GM12874 (cell line): Measurements from ENCODE around the gene RNF213.

ENCODE experiments used
- CTCF ChIP-seq: IDR thresholded peaks from 2 replicates; pipeline ENCODE4 v1.5.1; 2011; ENCODE audit warnings: low read depth, mild to moderate bottlenecking, control low read depth, low read length, moderate library complexity; ENCODE audit not compliant: insufficient read depth

Gene RNF213

DNA sequence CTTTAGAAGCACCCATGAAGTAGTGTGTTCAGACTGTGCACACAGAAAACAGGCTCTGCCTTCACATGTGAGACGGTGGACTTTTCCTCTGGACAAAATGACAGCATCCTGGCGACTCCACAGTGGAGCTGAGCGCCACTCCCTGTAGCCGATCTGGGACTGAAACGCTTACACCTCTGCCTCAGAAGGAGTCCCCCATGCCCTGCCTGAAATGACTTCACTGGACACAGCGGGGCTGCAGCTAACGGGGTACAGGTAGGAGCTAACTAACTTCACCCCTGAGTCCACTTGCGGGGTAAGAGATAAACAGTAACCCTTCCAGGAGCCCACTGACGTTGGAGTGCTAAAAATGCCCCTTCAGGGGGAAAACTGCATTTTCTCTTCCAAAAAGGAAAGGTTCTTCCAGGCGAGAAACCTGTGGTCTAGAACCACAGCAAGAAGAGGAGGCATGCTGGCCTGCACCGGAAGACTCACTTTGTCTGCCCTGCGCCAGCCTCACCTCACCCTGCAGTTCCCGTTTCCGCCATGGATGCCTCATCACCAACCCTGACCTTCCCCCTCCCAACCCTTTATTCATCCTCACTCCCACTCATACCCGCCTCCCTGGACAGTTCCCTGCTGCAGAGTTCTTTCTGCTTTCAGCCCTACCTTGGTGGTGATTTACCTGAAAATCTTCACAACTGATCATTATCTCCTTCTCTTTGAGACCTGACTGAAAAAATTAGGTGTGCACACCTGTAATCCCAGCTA is 134.9 kb downstream of the RNF213 start:
- TF ChIP-seq CTCF, result no peak

- TF ChIP-seq CTCF, result no peak
Observed at GRCh38 chr17:80396157-80397033, 135.7 kb downstream of the RNF213 start.

DNA sequence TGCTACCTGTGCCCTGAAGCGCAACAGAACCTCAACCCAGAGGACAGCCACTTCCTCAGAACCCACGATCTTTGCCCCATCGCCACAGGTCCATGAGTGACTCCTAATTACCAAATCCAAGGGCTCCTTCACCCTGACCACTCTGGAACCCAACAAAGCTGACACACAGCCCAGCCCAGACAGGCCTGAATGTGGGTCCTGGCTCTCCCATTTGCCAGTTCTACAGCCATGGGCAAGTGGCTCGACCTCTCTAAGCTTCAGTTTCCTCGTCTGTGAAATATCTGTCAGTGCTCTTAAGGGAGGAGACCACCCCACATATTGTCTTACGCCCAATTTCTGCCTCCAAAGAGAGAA is 136.4 kb downstream of the RNF213 start:
- no peak for TF ChIP-seq CTCF

- no peak for TF ChIP-seq CTCF
Observed at GRCh38 chr17:80397686-80398085, 137.0 kb downstream of the RNF213 start.

- TF ChIP-seq CTCF, result no peak
Observed at GRCh38 chr17:80402959-80403358, 142.3 kb downstream of the RNF213 start.

DNA sequence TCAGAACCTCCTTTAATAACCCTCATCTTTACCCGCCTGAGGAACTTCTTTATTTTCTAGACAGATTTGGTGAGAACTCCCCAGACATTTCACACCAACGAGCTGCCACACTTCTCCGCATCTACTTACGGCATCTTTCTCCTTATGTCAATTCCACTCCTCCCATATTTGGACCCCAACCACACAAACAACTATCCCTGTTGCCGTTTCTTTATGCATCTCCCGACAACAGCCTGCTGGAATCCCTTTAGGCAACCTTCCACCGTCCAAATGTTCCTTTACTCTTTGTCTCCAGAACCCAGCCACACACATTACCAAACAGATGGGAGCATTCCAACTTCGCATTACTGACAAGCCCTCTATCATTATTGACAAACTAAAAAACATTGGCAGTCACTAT is 145.5 kb downstream of the RNF213 start:
- TF ChIP-seq CTCF, result no peak

GRCh38 chr17:80408872-80409271 is 148.2 kb downstream of the RNF213 start:
- no peak for TF ChIP-seq CTCF
